C4-2B (cell line): ENCODE data around the gene QPRT.
A peak's percentile ranks its signal among the peaks of the same experiment; 100 is the strongest.
"Not testable (repeated sequence)": the region's sequence is repeated elsewhere in the genome, so short reads cannot be mapped to it uniquely, and the experiment has no call there.

Experiments
- CTCF ChIP-seq: fragments of 450-650 bp; conservative IDR thresholded peaks from 2 replicates; pipeline ENCODE4 v1.5.1; 2017; ENCODE audit warnings: mild to moderate bottlenecking
- ZFX ChIP-seq: fragments of 450-650 bp; IDR thresholded peaks from 2 replicates; pipeline ENCODE4 v1.6.1; 2017

- TF ChIP-seq CTCF: peak; percentile 77
- TF ChIP-seq ZFX: not testable (repeated sequence)
These were observed 42.3 kb downstream of the QPRT start for GRCh38 chr16:29721167-29721879.
